ENCODE measurements around the gene REV3L.
"Not testable (repeated sequence)": the region's sequence is repeated elsewhere in the genome, so short reads cannot be mapped to it uniquely, and the experiment has no call there.

REV3L gene

DNA sequence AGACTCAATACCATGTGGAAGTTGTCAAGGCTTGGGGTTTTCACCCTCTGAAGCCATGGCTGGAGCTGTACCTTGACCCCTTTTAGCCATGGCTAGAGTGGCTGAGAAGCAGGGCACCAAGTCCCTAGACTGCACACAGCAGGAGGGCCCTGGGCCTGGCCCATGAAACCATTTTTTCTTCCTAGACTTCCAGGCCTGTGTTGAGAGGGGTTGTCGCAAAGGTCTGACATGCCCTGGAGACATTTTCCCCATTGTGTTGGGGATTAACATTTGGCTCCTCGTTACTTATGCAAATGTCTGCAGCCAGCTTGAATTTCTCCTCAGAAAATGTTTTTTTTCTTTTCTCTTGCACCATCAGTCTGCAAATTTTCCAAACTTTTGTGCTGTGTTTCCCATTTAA is 199.3 kb downstream of the REV3L start:
- no peak for DNase-seq

DNA sequence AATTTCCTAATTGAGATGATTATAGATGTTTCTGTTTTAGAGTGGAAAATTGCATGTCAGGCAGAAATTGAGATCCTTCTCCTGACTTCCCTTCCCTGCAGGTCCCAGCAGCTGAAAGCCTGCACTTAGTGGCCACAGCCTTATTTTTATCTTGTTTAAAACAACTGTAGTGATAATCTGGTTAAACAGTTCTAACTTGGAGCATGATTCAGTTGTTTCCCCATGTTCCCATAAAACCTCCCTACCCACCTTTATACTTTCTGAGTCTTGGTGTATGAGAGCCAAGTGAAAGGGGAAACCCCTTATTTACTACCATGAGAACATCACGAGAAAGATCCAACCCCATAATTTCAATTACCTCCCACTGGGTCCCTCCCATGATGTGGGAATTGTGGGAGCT is 200.5 kb downstream of the REV3L start:
- DNase-seq = no peak

- no peak for DNase-seq
Measured at GRCh38 chr6:111280445-111280955, 202.5 kb downstream of the REV3L start.

DNA sequence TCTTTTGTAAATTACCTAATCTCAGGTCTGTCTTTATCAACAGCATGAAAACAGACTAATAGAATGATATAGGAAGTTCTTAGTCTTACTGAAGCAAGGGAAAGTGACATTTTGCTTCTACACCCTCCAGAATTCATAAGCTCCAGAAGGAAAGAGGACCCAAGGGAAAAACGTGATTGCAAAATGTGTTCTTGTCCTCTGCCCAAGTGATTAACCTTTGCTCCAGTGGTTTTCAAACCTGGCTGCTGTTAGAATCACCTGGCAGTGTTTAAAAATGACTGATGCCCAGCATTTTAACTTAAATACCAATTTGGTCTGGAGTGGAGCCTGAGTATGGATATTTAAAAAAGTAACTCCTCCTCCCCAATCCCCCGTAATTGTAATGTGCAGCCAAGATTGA is 204.3 kb downstream of the REV3L start:
- no peak for DNase-seq

DNA sequence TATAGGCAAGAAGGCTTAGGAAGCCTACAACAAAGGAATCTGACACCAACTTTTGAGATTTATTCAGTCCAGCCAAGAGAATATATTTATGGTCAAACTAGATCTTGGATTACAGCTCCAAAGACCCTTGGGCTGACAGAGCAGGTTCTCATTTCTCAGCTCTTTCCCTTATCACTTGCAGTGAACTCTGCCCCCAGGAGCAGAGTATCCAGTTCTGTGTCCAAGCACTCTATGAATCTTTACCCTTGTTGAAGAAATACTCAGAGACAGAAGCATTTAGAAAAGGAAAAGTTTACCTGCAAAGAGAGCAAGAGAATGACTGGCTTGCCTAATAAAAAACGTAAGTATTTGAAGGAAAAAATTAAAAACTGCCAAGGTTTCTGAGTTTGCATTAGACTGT is 205.2 kb downstream of the REV3L start:
- DNase-seq = no peak

DNA sequence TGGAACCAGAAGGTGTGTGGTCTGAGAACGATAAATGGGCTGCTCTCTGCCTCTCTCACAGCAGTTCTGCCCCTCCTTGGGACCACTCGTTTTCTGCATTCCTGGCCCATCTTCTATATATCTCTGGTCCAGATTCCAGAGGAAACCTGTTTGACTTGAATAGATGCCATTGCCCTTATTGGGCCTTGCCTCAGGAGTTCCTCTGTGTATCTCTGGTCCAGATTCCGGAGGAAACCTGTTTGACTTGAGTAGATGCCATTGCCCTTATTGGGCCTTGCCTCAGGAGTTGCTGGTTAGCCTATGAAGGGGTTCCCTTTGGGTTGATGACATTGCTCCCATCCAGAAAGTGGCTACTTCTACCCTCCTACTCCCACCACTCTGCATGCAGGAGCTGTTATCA is 206.3 kb downstream of the REV3L start:
- DNase-seq = peak; percentile 94

DNA sequence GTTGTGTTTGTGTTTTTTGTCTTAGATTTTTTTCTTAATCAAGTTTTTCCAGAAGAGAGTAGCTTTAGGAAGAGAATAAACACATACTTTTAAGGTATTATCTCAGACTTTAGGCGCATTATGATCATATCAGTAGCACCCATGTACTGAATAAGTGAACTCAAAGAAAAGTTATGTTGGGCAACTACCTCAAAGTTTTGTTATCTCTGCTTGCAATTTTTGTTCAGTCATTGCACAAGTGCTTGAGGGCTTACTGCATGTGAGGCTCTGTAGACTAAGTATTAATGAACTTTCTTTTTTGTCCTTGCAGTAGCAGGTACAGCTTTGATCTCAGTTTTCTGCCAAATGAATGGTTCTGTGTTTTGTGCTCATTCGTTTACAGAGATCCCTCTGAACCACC is 206.7 kb downstream of the REV3L start:
- no peak for DNase-seq

- no peak for DNase-seq
Measured at GRCh38 chr6:111274593-111275217, 208.3 kb downstream of the REV3L start.

DNA sequence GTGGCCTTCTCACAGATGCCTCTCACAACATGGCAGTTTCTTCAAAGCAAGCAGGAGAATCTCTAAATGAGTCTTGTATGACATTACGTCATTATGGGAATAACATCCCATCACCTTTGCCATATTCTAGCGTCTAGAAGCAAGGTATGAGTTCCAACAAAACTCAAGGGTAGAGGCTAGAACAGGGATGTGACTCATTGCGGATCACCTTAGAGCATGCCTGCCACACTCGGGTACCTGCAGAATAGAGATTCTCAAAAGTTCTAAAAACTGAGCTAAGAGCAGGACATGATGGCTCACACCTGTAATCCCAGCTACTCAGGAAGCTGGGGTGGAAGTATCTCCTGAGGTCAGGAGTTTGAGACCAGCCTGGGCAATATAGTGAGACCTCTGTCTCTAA is 212.9 kb downstream of the REV3L start:
- DNase-seq = no peak

- DNase-seq = no peak
Measured at GRCh38 chr6:111269401-111269970, 213.5 kb downstream of the REV3L start.

DNA sequence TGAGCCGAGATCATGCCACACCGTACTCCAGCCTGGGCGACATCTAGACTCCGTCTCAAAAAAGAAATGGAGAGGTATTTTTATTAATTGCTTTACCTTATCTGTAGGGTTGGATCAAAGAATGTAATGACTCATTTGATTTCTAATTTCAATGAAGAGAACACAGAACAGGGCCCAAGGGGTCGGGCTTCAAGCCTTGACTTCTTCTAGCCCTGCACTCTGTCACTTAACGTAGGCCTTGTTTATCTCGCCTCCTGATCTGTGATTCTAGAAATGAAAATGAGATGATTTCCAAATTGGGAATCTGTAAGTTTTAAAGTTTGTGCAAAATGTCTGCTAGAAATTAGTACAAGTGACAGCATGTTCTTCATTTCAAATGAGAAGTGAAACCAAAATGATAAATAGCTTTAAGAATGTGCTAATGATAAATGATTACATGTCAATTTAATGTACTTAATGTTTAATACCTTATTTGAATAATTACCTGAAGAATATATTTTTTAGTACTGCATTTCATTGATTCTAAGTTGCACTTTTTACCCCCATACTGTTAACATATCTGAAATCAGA is 215.2 kb downstream of the REV3L start:
- DNase-seq = no peak

GRCh38 chr6:111266276-111266675 is 216.7 kb downstream of the REV3L start:
- no peak for DNase-seq

- DNase-seq = peak; percentile 75
Measured at GRCh38 chr6:111265842-111266241, 217.2 kb downstream of the REV3L start.

GRCh38 chr6:111263837-111264236 is 219.2 kb downstream of the REV3L start:
- DNase-seq = peak; percentile 76

GRCh38 chr6:111260570-111261298 is 222.3 kb downstream of the REV3L start:
- no peak for DNase-seq

- DNase-seq = peak; percentile 99
Measured at GRCh38 chr6:111259089-111259831, 223.8 kb downstream of the REV3L start.

GRCh38 chr6:111258615-111259088 is 224.4 kb downstream of the REV3L start:
- no peak for DNase-seq

DNA sequence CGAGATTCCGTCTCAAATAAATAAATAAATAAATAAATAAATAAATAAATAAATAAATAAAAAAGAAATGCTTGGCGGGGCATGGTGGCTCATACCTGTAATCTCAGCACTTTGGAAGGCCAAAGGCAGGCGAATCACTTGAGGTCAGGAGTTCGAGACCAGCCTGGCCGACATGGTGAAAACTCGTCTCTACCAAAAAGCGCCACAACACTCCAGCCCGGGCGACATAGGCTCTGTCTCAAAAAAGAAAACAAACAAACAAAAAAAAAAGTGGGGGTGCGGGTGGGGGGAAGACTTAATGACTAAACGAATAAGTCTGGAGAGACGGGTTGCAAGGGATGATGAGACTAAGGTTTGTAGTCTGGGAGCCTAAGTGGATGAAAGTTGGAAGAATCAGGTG is 225.0 kb downstream of the REV3L start:
- no peak for DNase-seq

DNA sequence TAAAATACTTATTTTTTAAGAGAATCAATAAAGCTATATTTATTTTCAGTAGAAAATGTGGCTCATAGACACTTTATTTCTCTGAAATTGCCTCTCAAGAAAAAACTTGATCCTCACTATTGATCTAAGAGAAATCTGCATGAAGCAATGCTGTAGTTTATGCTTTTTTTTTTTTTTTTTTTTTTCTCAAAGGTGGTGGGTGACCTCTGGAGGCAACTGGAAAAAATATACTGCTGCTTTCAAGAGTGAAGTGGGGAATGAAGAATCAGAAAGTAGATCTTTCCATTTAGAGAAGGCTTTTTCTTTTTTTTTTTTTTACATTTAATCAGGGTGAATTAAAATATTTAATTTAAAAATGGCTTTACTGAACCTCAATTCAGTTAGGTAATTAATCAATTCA is 226.4 kb downstream of the REV3L start:
- no peak for DNase-seq

GRCh38 chr6:111255838-111256237 is 227.2 kb downstream of the REV3L start:
- DNase-seq = not testable (repeated sequence)

DNA sequence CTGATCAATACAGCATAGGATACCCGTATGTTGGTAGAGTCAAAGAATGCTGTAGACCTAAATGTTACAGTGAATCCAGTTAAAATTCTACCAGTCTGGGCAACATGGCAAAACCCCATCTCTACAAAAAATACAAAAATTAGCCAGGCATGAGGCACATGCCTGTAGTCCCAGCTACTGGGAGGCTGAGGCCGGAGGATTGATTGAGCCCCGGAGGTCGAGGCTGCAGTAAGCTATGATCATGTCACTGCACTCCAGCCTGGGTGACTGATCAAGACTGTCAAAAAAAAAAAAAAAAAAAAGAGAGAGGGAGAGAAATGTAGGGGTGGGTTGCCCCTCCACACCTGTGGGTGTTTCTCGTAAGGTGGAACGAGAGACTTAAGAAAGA is 228.2 kb downstream of the REV3L start:
- DNase-seq = no peak

- DNase-seq = no peak
Measured at GRCh38 chr6:111254004-111254778, 228.8 kb downstream of the REV3L start.

All from islet precursor cell (in vitro differentiated cells).